ENCODE measurements around the gene PEX19. TPM values are rescaled to one million over a fixed set of nuclear protein-coding genes. Genes with fewer than 3 reads are reported as not detected.

PEX19 gene
- polyA plus RNA-seq, 1 donor (not counting 4 experiments of a cell fraction or from before 2014, with no cell fraction given): 48.7 TPM

GRCh38 chr1:160330119-160330518 lies 45.2 kb upstream of the PEX19 start:
- Histone ChIP-seq H3K27ac (ENCODE audit: control insufficient read depth, insufficient read depth, low read length) (no peak overlapping the region), H3K27me3 (ENCODE audit: control insufficient read depth, extremely low read depth, insufficient read depth, low read length) (no peaks in the 10 kb centered on the region), H3K36me3 (ENCODE audit: control insufficient read depth in 2 of 2, extremely low read depth in 1 of 2, insufficient read depth in 2 of 2, low read length in 2 of 2) (peaks cover 36 to 45% of the 10 kb centered on the region in 2 experiments), H3K9me1 (ENCODE audit: control insufficient read depth, extremely low read depth, insufficient read depth, low read length) (no peaks in the 10 kb centered on the region), H4K20me1 (ENCODE audit: control insufficient read depth, extremely low read depth, insufficient read depth, low read length) (peaks cover 4% of the 10 kb centered on the region), H3K9me3 (ENCODE audit: control insufficient read depth, low read depth, low read length) (no peaks in the 10 kb centered on the region), H3K4me1 (ENCODE audit: control insufficient read depth, extremely low read depth, insufficient read depth, low read length) (no peaks in the 10 kb centered on the region), H2AFZ (ENCODE audit: control insufficient read depth, low read length) (no peak overlapping the region), H3K4me3 (ENCODE audit: control insufficient read depth in 2 of 3, extremely low read depth in 1 of 3, insufficient read depth in 2 of 3, low read depth in 1 of 3, low read length in 3 of 3) (no peak overlapping the region), H3K4me2 (ENCODE audit: control insufficient read depth, extremely low read depth, insufficient read depth, low read depth, low read length) (no peak overlapping the region), H3K9ac (ENCODE audit: control insufficient read depth, extremely low read depth, insufficient read depth, low read length) (no peak overlapping the region), H3K79me2 (ENCODE audit: control insufficient read depth, insufficient read depth, low read length) (peaks cover 5% of the 10 kb centered on the region)
- no peak for TF ChIP-seq EZH2 (IDR thresholded peaks at IDR 0.05; ENCODE audit: low read length)
- TF ChIP-seq CTCF (optimal IDR thresholded peaks at IDR 0.05 in 1 of 3, IDR thresholded peaks at IDR 0.05 in 1 of 3, conservative IDR thresholded peaks at IDR 0.05 in 1 of 3; ENCODE audit: extremely low read depth in 1 of 3, insufficient read depth in 2 of 3, low read length in 3 of 3): no peak
- dilution Hi-C loops (cut with MboI; ENCODE audit: extremely low pct_ligation_motif_present, low sequenced_read_pairs): no loop called here
- no peak for FAIRE-seq
- no peak for DNase-seq (ENCODE audit: low read depth, low spot score)

GRCh38 chr1:160328184-160328583 lies 43.3 kb upstream of the PEX19 start:
- DNase-seq (ENCODE audit: low read depth, low spot score) (no peak), FAIRE-seq (no peak)
- H3K4me1 ChIP-seq (ENCODE audit: control insufficient read depth, extremely low read depth, insufficient read depth, low read length): no peaks in the 10 kb centered on the region
- H4K20me1 ChIP-seq (ENCODE audit: control insufficient read depth, extremely low read depth, insufficient read depth, low read length): peaks cover 4% of the 10 kb centered on the region
- no peak overlapping the region for H3K27ac ChIP-seq (ENCODE audit: control insufficient read depth, insufficient read depth, low read length)
- no peak overlapping the region for H2AFZ ChIP-seq (ENCODE audit: control insufficient read depth, low read length)
- no peaks in the 10 kb centered on the region for H3K9me1 ChIP-seq (ENCODE audit: control insufficient read depth, extremely low read depth, insufficient read depth, low read length)
- no peak overlapping the region for H3K9ac ChIP-seq (ENCODE audit: control insufficient read depth, extremely low read depth, insufficient read depth, low read length)
- no peak for TF ChIP-seq CTCF (optimal IDR thresholded peaks at IDR 0.05 in 1 of 3, IDR thresholded peaks at IDR 0.05 in 1 of 3, conservative IDR thresholded peaks at IDR 0.05 in 1 of 3; ENCODE audit: extremely low read depth in 1 of 3, insufficient read depth in 2 of 3, low read length in 3 of 3)
- no peak for TF ChIP-seq EZH2 (IDR thresholded peaks at IDR 0.05; ENCODE audit: low read length)
- no peak overlapping the region for H3K4me3 ChIP-seq (ENCODE audit: control insufficient read depth in 2 of 3, extremely low read depth in 1 of 3, insufficient read depth in 2 of 3, low read depth in 1 of 3, low read length in 3 of 3)
- no peaks in the 10 kb centered on the region for H3K27me3 ChIP-seq (ENCODE audit: control insufficient read depth, extremely low read depth, insufficient read depth, low read length)
- dilution Hi-C loops (cut with MboI; ENCODE audit: extremely low pct_ligation_motif_present, low sequenced_read_pairs): no loop called here
- no peak overlapping the region for H3K4me2 ChIP-seq (ENCODE audit: control insufficient read depth, extremely low read depth, insufficient read depth, low read depth, low read length)
- H3K79me2 ChIP-seq (ENCODE audit: control insufficient read depth, insufficient read depth, low read length): peaks cover 6% of the 10 kb centered on the region
- H3K36me3 ChIP-seq (ENCODE audit: control insufficient read depth in 2 of 2, extremely low read depth in 1 of 2, insufficient read depth in 2 of 2, low read length in 2 of 2): peaks cover 31 to 50% of the 10 kb centered on the region in 2 experiments
- no peaks in the 10 kb centered on the region for H3K9me3 ChIP-seq (ENCODE audit: control insufficient read depth, low read depth, low read length)

Data from keratinocyte (primary cell).